ENCODE data around the gene PRUNE2. TPM values are rescaled to one million over a fixed set of nuclear protein-coding genes. Genes with fewer than 3 reads are reported as not detected.

PRUNE2 gene
- polyA plus RNA-seq, 4 donors, result 5.3 to 16.7 (median 10.7) TPM

DNA sequence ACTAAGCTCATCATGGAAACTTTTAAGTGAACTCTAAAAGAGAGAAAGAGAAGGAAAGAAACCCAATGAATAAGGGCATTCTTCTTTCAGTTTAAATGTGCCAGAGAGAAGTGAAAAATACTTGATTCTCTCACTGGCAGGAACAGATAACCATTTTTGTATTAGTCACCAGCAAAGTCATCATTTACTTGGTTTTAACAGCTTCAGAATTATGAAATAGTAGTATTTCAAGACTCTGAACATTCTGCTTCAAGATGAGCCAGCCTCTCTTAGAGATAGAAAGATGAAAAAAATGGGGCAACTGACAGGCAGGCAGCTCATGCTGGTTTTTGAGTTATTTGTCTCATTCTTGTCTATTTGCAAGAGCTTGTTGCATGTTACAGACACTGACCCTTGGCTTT, 343.4 kb downstream of the PRUNE2 start:
- no peak for DNase-seq (ENCODE audit: low read depth in 4 of 4, low spot score in 3 of 4)

DNA sequence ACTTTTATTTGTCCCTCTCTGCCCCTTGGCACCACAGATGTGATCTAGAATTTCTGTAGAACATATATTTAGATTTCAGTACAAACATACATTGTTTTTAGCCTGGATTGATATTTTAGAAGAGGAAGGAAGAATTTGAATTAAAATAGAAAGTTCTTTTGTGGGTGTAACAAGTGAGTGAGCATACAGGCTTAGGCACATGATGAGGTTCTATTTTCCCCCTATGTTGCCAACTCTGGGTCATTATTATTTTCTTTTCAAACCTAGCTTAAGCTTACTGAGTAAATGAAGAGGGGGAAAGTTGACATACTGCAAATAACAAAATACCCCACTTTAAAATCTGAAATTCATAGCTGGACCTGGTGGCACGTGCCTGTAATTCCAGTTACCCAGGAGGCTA, 344.0 kb downstream of the PRUNE2 start:
- DNase-seq (ENCODE audit: low read depth in 4 of 4, low spot score in 3 of 4), result no peak

Other genes with a start within 250 kb of the PRUNE2 start
- gene PCA3, start 141.7 kb downstream of the PRUNE2 start, polyA plus RNA-seq (ENCODE audit: insufficient read length in 4 of 4), result 1 to 10 TPM in 2 of 4 donors, under 1 TPM in 2; 0.11 to 2.1 (median 1.1) TPM
- not detected for gene FOXB2, start 113.5 kb upstream of the PRUNE2 start, polyA plus RNA-seq (ENCODE audit: insufficient read length in 4 of 4)

All from left renal pelvis (tissue), 4 donors.